Epithelial cell of esophagus (primary cell): Measurements from ENCODE around the gene CLIC1.

Source experiments
- DNase-seq: peaks from one replicate; pipeline ENCODE4 v3.0.0; 2010; ENCODE audit warnings: low read depth
- H3K4me3 ChIP-seq: 2 replicates; pipeline ENCODE4 v1.5.1; 2011; ENCODE audit warnings: mild to moderate bottlenecking, low read length, control low read depth
- CTCF ChIP-seq: IDR thresholded peaks from 2 replicates; pipeline ENCODE4 v1.5.1; 2011; ENCODE audit warnings: low read depth, mild to moderate bottlenecking, low read length, control low read depth, inconsistent platforms; ENCODE audit not compliant: insufficient read depth; ENCODE audit errors: missing control alignments

Gene CLIC1

DNA sequence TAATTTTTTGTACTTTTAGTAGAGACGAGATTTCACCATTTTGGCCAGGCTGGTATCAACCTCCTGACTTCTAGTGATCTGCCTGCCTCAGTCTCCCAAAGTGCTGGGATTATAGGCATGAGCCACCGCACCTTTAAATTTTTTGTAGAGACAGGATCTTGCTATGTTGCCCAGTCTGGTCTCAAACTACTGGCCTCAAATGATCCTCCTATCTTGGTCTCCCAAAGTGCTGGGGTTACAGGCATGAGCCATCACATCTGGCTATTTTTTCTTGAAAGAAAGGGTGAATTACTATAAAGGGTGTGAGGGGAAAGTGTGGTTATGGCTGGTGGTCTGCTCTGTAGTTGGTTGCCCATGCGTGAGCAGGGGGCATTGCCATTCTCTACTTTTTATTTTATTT lies 28.1 kb downstream of the CLIC1 start:
- H3K4me3 ChIP-seq, result no peak overlapping the region
- no peak for DNase-seq
- no peak for TF ChIP-seq CTCF

- TF ChIP-seq CTCF, result no peak
- no peak overlapping the region for H3K4me3 ChIP-seq
- DNase-seq, result no peak
These were observed 28.6 kb downstream of the CLIC1 start for GRCh38 chr6:31707701-31708100.

DNA sequence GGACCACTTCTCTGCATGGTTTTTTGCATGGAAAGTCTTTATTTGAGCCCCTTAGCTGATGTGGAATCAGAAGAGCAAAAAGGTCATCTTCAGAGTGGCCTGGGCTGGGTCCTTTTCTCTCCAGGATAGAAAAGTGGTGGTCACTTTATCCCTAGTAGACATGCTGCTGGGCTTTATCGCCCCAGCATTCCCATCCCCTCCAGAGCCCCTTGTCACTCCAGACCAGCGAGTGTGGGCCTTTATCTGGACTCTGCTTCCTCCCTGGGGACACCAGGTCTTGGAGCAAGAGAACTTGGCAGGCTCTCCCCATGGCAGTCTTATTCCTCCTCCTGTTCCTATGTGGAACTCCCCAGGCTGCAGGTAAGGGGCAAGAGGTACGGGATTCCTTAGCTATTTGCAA lies 29.7 kb downstream of the CLIC1 start, which contains the start of gene LY6G6F:
Gene LY6G6F, plus strand, starts transcription at position 268 of the 400 bp plus-strand sequence. Its CDS starts 41 bp downstream, at position 309.
- H3K4me3 ChIP-seq, result no peak within 1 kb of the TSS
- DNase-seq, result no peak
- no peak for TF ChIP-seq CTCF

DNA sequence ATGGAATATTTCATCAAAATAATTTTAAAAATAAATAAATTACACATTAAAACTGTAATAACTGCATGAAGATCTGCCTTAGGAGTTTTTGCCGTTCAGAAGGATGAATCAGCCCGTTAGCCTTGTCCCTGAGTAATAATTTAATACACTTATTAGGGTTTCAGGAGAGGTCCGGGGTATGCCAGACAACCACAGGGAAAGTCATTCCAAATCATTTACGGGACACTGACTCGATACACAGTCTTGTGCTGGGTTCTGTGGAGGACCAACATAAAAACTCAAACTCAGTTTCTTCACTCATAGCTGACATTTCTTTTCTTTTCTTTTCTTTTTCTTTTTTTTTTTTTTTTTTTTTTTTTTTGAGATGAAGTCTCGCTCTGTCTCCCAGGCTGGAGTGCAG lies 30.4 kb downstream of the CLIC1 start:
- no peak overlapping the region for H3K4me3 ChIP-seq
- DNase-seq, result no peak

GRCh38 chr6:31702819-31703716 lies 33.3 kb downstream of the CLIC1 start, which contains the start of gene ABHD16A:
TSS of gene ABHD16A (minus strand) at chr6:31703324. CDS start at chr6:31703281, 43 bp downstream.
- DNase-seq, result peak; percentile 99
- H3K4me3 ChIP-seq, result peak within 1 kb of the TSS; percentile 97
- no peak for TF ChIP-seq CTCF

More for the DNA sequence above, 30.4 kb downstream of the CLIC1 start:
- no peak for TF ChIP-seq CTCF

DNA sequence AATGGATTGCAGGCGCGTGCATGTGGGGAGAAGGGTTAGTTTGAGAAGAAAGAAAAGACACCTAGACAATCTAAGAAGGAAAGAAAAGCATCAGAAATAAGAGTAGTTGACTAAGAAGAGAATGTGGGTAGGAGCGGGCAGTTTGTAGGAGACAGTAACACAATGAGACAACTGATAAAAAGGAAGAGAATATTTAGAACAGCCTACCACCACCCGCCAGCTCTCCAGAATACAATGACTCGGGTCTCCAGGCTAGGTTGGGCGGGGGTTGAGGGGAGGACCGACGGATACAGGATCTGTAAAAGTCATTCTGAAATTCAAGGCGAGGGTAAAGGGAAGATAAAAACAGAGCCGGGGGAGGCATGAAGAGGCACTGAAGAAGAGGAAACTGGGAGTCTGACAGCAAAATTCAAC lies 33.9 kb downstream of the CLIC1 start:
- peak overlapping the region; percentile 97 for H3K4me3 ChIP-seq
- no peak for TF ChIP-seq CTCF
- DNase-seq, result no peak
